Nephron progenitor cell (in vitro differentiated cells): ENCODE data around the gene FKBP15.

Experiments used
- DNase-seq: peaks from one replicate; pipeline ENCODE4 v3.0.0; 2021
- H3K27ac Mint-ChIP-seq: 2 replicates; pipeline ENCODE4 v1.8.0; 2021; ENCODE audit warnings: mild to moderate bottlenecking, moderate library complexity, mixed read lengths
- H3K27me3 Mint-ChIP-seq: 2 replicates; pipeline ENCODE4 v1.8.0; 2021; ENCODE audit warnings: mild to moderate bottlenecking, low read depth, mixed read lengths; ENCODE audit not compliant: poor library complexity
- H3K36me3 Mint-ChIP-seq: 2 replicates; pipeline ENCODE4 v1.8.0; 2021; ENCODE audit warnings: low read depth, mixed read lengths
- H3K4me1 Mint-ChIP-seq: 2 replicates; pipeline ENCODE4 v1.8.0; 2021; ENCODE audit warnings: mixed read lengths
- H3K4me3 Mint-ChIP-seq: 2 replicates; pipeline ENCODE4 v1.8.0; 2021; ENCODE audit warnings: mild to moderate bottlenecking, moderate library complexity, mixed read lengths
- H3K9me3 Mint-ChIP-seq: 2 replicates; pipeline ENCODE4 v1.8.0; 2021; ENCODE audit warnings: mild to moderate bottlenecking, moderate library complexity, mixed read lengths
- CTCF ChIP-seq: fragments of 200-600 bp; sonication (generic); IDR thresholded peaks from 2 replicates; pipeline ENCODE4 v1.5.0; 2021; ENCODE audit warnings: antibody characterized with exemption

Gene FKBP15

GRCh38 chr9:113160571-113160970 lies 60.5 kb downstream of the FKBP15 start:
- Mint-ChIP-seq H3K4me1 (peaks cover 7% of the 10 kb centered on the region), H3K27me3 (no peaks in the 10 kb centered on the region), H3K9me3 (no peaks in the 10 kb centered on the region), H3K27ac (no peak overlapping the region), H3K4me3 (no peak overlapping the region), H3K36me3 (peaks cover 30% of the 10 kb centered on the region)
- no peak for DNase-seq
- no peak for TF ChIP-seq CTCF

DNA sequence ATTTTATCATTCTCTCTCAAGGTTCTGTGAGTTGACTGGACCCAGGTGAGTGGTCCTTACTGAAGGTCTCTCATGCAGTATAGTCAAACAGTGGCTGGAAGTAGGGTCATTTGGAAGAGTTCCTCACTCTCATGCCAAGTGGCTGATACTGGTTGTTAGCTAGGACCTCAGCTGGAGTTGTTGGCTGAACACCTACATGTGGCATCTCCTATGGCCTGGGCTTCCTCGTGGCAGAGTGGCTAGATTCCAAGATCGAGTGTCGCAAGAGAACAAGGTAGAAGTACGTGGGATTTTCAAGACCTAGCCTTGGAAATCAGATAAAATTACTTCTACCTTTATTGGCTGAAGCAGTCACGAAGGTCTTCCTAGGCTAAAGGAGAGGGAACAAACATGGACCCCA lies 62.6 kb downstream of the FKBP15 start:
- H3K4me3 Mint-ChIP-seq = no peak overlapping the region
- no peaks in the 10 kb centered on the region for H3K9me3 Mint-ChIP-seq
- H3K4me1 Mint-ChIP-seq = peaks cover 7% of the 10 kb centered on the region
- H3K27me3 Mint-ChIP-seq = peaks cover 8% of the 10 kb centered on the region
- no peak for TF ChIP-seq CTCF
- H3K27ac Mint-ChIP-seq = no peak overlapping the region
- H3K36me3 Mint-ChIP-seq = peaks cover 22% of the 10 kb centered on the region
- no peak for DNase-seq

- Mint-ChIP-seq H3K27ac (no peak overlapping the region), H3K36me3 (peaks cover 11% of the 10 kb centered on the region), H3K4me1 (peaks cover 13% of the 10 kb centered on the region), H3K4me3 (no peak overlapping the region), H3K27me3 (peaks cover 23% of the 10 kb centered on the region), H3K9me3 (no peaks in the 10 kb centered on the region)
- DNase-seq = no peak
- TF ChIP-seq CTCF = no peak
Observed at GRCh38 chr9:113156880-113157279, 64.2 kb downstream of the FKBP15 start.

DNA sequence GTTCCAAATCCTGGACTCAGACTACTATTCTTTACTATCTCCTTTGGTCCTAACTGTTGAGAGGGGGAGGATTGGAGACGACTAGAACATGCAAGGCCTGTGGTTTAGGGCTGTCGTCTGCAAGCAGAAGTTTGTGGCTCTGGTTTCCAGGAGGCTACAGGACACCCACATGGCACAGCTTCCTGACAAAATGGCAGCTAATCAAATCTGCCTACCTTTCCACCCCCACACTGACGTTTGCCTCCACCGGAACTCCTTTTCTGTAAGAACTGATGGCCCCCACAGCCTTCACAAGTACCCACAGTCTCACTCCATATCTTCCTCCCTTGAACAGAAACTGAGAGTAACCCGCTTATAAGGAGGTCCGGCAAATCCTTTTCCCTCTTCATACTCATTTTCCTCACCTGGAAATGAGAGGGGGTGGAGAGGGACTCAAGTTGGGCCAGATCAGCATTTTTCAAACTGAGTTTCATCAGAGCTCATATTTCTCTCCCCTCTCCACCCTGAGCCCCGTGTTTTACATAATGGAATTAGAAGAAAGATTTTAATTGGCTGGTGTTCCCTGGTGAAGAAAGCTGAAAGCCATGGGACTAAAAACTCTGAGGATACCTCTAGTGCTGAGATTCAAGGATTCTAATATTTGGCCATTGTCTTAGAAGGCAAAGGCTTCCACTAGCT lies 65.0 kb downstream of the FKBP15 start:
- TF ChIP-seq CTCF = no peak
- no peak for DNase-seq
- peaks cover 17% of the 10 kb centered on the region for H3K4me1 Mint-ChIP-seq
- H3K4me3 Mint-ChIP-seq = no peak overlapping the region
- H3K27me3 Mint-ChIP-seq = peaks cover 30% of the 10 kb centered on the region
- peak overlapping the region; percentile 94 for H3K27ac Mint-ChIP-seq
- H3K9me3 Mint-ChIP-seq = no peaks in the 10 kb centered on the region
- peaks cover 11% of the 10 kb centered on the region for H3K36me3 Mint-ChIP-seq

DNA sequence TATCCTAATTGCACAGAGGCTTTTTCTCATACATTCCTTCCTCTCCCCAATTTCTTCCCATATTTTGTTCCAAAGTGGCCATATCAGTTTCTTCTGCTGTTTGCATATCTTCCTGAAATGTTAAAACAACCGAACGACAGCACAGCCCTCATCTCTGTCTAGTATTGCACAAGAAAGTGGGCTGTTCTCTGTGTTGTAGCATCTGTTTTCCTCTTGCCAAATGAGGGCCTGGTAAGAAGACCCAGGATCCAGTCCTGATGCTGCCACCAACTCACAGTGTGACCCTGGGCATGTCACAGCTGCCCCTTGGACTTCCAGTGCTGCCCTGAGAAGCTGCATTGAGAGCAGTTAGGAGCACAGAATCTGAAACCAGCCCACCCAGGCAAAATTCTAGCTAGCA lies 66.1 kb downstream of the FKBP15 start:
- Mint-ChIP-seq H3K27ac (no peak overlapping the region), H3K9me3 (no peaks in the 10 kb centered on the region), H3K36me3 (peaks cover 8% of the 10 kb centered on the region), H3K4me1 (peaks cover 17% of the 10 kb centered on the region), H3K4me3 (no peak overlapping the region), H3K27me3 (peaks cover 30% of the 10 kb centered on the region)
- no peak for TF ChIP-seq CTCF
- DNase-seq = no peak

- Mint-ChIP-seq H3K9me3 (no peaks in the 10 kb centered on the region), H3K36me3 (peaks cover 8% of the 10 kb centered on the region), H3K27me3 (peaks cover 30% of the 10 kb centered on the region), H3K27ac (no peak overlapping the region), H3K4me3 (no peak overlapping the region), H3K4me1 (peaks cover 17% of the 10 kb centered on the region)
- TF ChIP-seq CTCF = no peak
- DNase-seq = no peak
Observed at GRCh38 chr9:113154471-113154870, 66.6 kb downstream of the FKBP15 start.
